ENCODE data around the gene GABRB2. TPM values are rescaled to one million over a fixed set of nuclear protein-coding genes. Genes with fewer than 3 reads are reported as not detected.

GABRB2 gene
- total and polyA plus RNA-seq, 11 donors, result 0.04 to 3.8 (median 0.16) TPM; not detected in 7

DNA sequence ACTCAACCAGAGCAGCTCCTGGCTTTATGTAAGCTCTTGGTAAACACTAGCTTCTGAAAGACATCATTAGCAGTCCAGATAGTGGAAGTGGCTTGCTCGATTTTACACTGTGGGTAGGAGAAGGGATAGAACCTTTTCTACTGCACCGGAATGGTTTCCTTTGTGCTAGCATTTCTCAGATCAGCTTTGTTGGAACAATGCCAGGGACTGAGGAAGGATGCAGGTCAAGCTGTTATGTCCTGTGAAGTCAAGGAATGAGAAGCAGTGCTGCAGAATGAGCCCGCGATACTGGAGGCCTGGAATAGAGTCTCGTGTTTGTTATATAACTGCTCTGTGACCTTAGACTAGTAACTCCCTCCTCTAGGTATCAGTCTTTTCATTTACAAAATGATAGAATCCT lies 233.6 kb downstream of the GABRB2 start:
- H3K27ac ChIP-seq, result no peak overlapping the region
- ATAC-seq (no peak), DNase-seq (no peak)
- no peak for TF ChIP-seq POLR2A (IDR thresholded peaks at IDR 0.05)
- TF ChIP-seq, protein P1, sequence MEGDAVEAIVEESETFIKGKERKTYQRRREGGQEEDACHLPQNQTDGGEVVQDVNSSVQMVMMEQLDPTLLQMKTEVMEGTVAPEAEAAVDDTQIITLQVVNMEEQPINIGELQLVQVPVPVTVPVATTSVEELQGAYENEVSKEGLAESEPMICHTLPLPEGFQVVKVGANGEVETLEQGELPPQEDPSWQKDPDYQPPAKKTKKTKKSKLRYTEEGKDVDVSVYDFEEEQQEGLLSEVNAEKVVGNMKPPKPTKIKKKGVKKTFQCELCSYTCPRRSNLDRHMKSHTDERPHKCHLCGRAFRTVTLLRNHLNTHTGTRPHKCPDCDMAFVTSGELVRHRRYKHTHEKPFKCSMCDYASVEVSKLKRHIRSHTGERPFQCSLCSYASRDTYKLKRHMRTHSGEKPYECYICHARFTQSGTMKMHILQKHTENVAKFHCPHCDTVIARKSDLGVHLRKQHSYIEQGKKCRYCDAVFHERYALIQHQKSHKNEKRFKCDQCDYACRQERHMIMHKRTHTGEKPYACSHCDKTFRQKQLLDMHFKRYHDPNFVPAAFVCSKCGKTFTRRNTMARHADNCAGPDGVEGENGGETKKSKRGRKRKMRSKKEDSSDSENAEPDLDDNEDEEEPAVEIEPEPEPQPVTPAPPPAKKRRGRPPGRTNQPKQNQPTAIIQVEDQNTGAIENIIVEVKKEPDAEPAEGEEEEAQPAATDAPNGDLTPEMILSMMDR (IDR thresholded peaks at IDR 0.05), result no peak
- intact Hi-C loops (cut with DNase I), result no loop called here
- peaks cover 0 to 6% (median 0%) of the 10 kb centered on the region in 12 donors for H3K9me3 ChIP-seq
- no peak overlapping the region for H3K4me3 ChIP-seq
- H3K27me3 ChIP-seq, result no peaks in the 10 kb centered on the region
- no peaks in the 10 kb centered on the region for H3K36me3 ChIP-seq
- no peaks in the 10 kb centered on the region for H3K4me1 ChIP-seq
- 37 to 53% (median 50%) methylated on average over 5 of the region's 5 CpGs for WGBS, 4 donors

DNA sequence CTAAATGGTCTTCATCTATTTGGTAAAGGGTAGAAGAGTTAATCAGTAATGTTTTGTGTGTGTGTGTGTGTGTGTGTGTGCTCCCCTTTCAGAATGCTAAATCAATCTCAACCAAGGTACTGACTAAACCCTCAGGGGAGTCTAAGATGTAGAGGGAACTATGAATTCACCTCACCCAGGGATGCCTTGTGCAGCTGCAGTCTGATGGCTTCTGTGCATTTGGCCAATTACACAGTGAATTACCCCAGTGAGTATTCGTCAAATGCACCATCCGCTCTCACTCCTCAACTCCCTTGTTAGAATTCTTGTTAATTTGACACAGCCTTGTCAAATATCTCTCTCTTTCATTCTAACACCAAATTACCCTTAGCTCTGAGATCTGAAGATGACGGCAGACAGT lies 234.6 kb downstream of the GABRB2 start:
- Histone ChIP-seq H3K36me3 (no peaks in the 10 kb centered on the region), H3K27me3 (no peaks in the 10 kb centered on the region), H3K27ac (no peak overlapping the region), H3K4me1 (no peaks in the 10 kb centered on the region), H3K9me3 (peaks cover 0 to 6% (median 0%) of the 10 kb centered on the region in 12 donors), H3K4me3 (no peak overlapping the region)
- 57 to 93% (median 90%) methylated on average over 3 of the region's 3 CpGs for WGBS, 4 donors
- no peak for ATAC-seq
- no peak for DNase-seq
- TF ChIP-seq, protein P1 (IDR thresholded peaks at IDR 0.05), result no peak
- no peak for TF ChIP-seq POLR2A (IDR thresholded peaks at IDR 0.05)
- intact Hi-C loops (cut with DNase I), result no loop called here

DNA sequence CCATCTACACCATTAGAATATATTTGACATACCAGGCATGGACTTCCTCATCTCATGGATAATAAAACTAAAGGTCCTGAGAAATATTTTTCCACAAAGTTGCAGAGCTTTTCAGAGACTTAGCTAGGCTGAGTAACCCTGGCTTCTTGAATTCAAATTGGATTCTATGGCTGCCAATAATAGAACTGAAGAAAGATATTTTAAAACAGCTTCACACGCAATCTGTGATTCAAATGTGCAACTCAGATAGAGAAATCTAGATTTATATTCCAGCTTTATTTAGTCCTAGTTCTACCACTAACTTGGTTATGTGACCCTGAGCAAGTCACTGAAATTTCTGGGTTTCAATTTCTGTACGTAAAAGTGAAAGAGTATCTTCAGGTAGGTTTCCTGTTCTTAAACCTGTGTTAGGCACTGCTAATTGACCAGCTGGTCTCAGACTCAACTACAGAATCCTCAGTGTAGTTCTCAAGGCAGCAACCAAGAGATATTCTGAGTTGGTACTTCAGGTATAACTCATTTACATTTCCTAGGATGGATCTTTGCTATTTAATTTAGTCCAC lies 235.3 kb downstream of the GABRB2 start:
- intact Hi-C loops (cut with DNase I), result no loop called here
- WGBS, 4 donors, result 85 to 92% (median 86%) methylated on average over 2 of the region's 2 CpGs
- Histone ChIP-seq H3K36me3 (no peaks in the 10 kb centered on the region), H3K27me3 (no peaks in the 10 kb centered on the region), H3K4me1 (no peaks in the 10 kb centered on the region), H3K9me3 (peaks cover 0 to 6% (median 0%) of the 10 kb centered on the region in 12 donors), H3K4me3 (no peak overlapping the region), H3K27ac (no peak overlapping the region)
- no peak for TF ChIP-seq POLR2A (IDR thresholded peaks at IDR 0.05)
- DNase-seq (no peak), ATAC-seq (no peak)

DNA sequence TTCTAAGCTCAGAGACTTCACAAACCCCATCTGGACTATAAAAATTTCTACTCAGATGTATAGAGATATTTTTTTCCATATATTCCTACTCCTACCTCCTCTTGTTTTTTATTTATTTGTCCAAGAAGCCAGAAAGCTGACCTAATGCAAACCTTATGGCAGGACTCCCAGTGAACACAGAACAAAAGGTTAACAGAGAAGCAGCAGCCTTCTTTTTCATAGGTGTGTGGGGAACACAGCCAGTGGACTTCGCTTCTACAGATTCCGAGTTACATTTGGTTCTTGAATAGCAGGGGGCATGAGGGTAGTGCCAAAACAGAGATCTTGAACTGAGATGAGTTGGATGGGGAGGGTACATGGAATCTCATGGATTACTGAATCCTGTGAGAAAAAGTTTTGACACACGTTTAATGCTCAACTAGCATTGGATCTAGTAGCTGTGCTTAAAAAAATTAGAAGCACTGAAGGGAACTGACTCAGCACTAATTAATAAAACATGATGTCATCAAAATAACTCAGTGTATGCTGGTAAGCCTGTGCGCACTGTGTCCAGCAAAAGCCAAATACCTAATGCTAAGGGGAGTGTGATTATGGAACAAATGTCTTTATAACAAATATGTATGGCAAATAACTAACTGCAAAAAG lies 240.1 kb downstream of the GABRB2 start:
- intact Hi-C loops (cut with DNase I), result no loop called here
- Histone ChIP-seq H3K9me3 (peaks cover 0 to 6% (median 0%) of the 10 kb centered on the region in 12 donors), H3K27ac (no peak overlapping the region), H3K36me3 (no peaks in the 10 kb centered on the region), H3K4me1 (no peaks in the 10 kb centered on the region), H3K4me3 (no peak overlapping the region), H3K27me3 (no peaks in the 10 kb centered on the region)
- TF ChIP-seq, protein P1 (IDR thresholded peaks at IDR 0.05), result no peak
- no peak for TF ChIP-seq POLR2A (IDR thresholded peaks at IDR 0.05)
- DNase-seq, result no peak
- WGBS, 4 donors, result 74 to 84% (median 78%) methylated on average over 4 of the region's 4 CpGs
- no peak for ATAC-seq

All from heart left ventricle (tissue), 16 donors.